ENCODE measurements around the gene LPAR5. TPM values are rescaled to one million over a fixed set of nuclear protein-coding genes. Genes with fewer than 3 reads are reported as not detected.
A peak's percentile ranks its signal among the peaks of the same experiment; 100 is the strongest.

The LPAR5 gene
- total and polyA plus RNA-seq, 4 donors, result 0.58 to 2.0 (median 1.1) TPM

GRCh38 chr12:6664902-6665301 lies 29.1 kb upstream of the LPAR5 start:
- no peak overlapping the region for H3K9ac ChIP-seq (ENCODE audit: low read depth in 1 of 2, low read length in 2 of 2)
- no peaks in the 10 kb centered on the region for H3K9me3 ChIP-seq (ENCODE audit: control insufficient read depth in 4 of 4, low read length in 3 of 4)
- peaks cover 12 to 29% (median 23%) of the 10 kb centered on the region in 4 donors for H3K36me3 ChIP-seq (ENCODE audit: control insufficient read depth in 4 of 4, insufficient read depth in 3 of 4, low read depth in 1 of 4, low read length in 3 of 4)
- no peaks in the 10 kb centered on the region for H3K27me3 ChIP-seq (ENCODE audit: control insufficient read depth in 4 of 4, insufficient read depth in 4 of 4, low read length in 3 of 4)
- H3K27ac ChIP-seq (ENCODE audit: low read depth in 1 of 2, low read length in 2 of 2), result no peak overlapping the region
- no peak for DNase-seq (ENCODE audit: low spot score)
- H3K4me1 ChIP-seq (ENCODE audit: control insufficient read depth in 4 of 4, insufficient read depth in 4 of 4, low read length in 3 of 4), result peaks cover 4 to 11% (median 11%) of the 10 kb centered on the region in 4 donors
- TF ChIP-seq RAD21 (IDR thresholded peaks at IDR 0.05) (no peak), FOXA2 (IDR thresholded peaks at IDR 0.05) (no peak), FOXA1 (IDR thresholded peaks at IDR 0.05) (no peak), GABPA (IDR thresholded peaks at IDR 0.05 in 1 of 2, conservative IDR thresholded peaks at IDR 0.05 in 1 of 2) (no peak), HNF4G (IDR thresholded peaks at IDR 0.05) (no peak), MAX (IDR thresholded peaks at IDR 0.05) (no peak), RXRA (IDR thresholded peaks at IDR 0.05) (no peak), HNF4A (conservative IDR thresholded peaks at IDR 0.05) (no peak), EGR1 (IDR thresholded peaks at IDR 0.05; ENCODE audit: low read depth in 2 of 2) (no peak), TAF1 (conservative IDR thresholded peaks at IDR 0.05) (no peak), CTCF (IDR thresholded peaks at IDR 0.05; ENCODE audit: low read depth, low read length, missing input control) (no peak), ZBTB33 (IDR thresholded peaks at IDR 0.05) (no peak), JUND (IDR thresholded peaks at IDR 0.05) (no peak), YY1 (IDR thresholded peaks at IDR 0.05) (no peak), SP1 (IDR thresholded peaks at IDR 0.05) (no peak)
- TF ChIP-seq, protein P1, sequence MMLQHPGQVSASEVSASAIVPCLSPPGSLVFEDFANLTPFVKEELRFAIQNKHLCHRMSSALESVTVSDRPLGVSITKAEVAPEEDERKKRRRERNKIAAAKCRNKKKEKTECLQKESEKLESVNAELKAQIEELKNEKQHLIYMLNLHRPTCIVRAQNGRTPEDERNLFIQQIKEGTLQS (IDR thresholded peaks at IDR 0.05), result no peak
- 80% methylated on average over 2 of the region's 2 CpGs for WGBS
- H3K4me3 ChIP-seq (ENCODE audit: low read depth in 1 of 3, low read length in 3 of 3), result no peak overlapping the region

GRCh38 chr12:6662906-6663742 lies 27.4 kb upstream of the LPAR5 start, which contains the start of gene ING4:
ING4 (minus strand) TSS chr12:6663119; CDS start chr12:6663101, 18 bp downstream.
- Histone ChIP-seq H3K27me3 (ENCODE audit: control insufficient read depth in 4 of 4, insufficient read depth in 4 of 4, low read length in 3 of 4) (no peaks in the 10 kb centered on the region), H3K9ac (ENCODE audit: low read depth in 1 of 2, low read length in 2 of 2) (peak within 1 kb of the TSS; percentile 41 to 83), H3K4me3 (ENCODE audit: low read depth in 1 of 3, low read length in 3 of 3) (peak within 1 kb of the TSS; percentile 66 to 99 (median 94)), H3K36me3 (ENCODE audit: control insufficient read depth in 4 of 4, insufficient read depth in 3 of 4, low read depth in 1 of 4, low read length in 3 of 4) (peaks cover 8 to 15% (median 12%) of the 10 kb centered on the region in 4 donors), H3K27ac (ENCODE audit: low read depth in 1 of 2, low read length in 2 of 2) (peak within 1 kb of the TSS; percentile 57 to 85), H3K9me3 (ENCODE audit: control insufficient read depth in 4 of 4, low read length in 3 of 4) (no peaks in the 10 kb centered on the region), H3K4me1 (ENCODE audit: control insufficient read depth in 4 of 4, insufficient read depth in 4 of 4, low read length in 3 of 4) (peaks cover 4 to 11% (median 11%) of the 10 kb centered on the region in 4 donors)
- WGBS, result 2% methylated on average over 37 of the region's 37 CpGs
- peak; percentile 93 for DNase-seq (ENCODE audit: low spot score)
- TF ChIP-seq HNF4G (IDR thresholded peaks at IDR 0.05) (no peak), GABPA (IDR thresholded peaks at IDR 0.05 in 1 of 2, conservative IDR thresholded peaks at IDR 0.05 in 1 of 2) (peak; percentile 99 to 100), TAF1 (conservative IDR thresholded peaks at IDR 0.05) (peak; percentile 21), HNF4A (conservative IDR thresholded peaks at IDR 0.05) (peak; percentile 25 to 40), EGR1 (IDR thresholded peaks at IDR 0.05; ENCODE audit: low read depth in 2 of 2) (peak; percentile 96 to 99), SP1 (IDR thresholded peaks at IDR 0.05) (peak; percentile 91), YY1 (IDR thresholded peaks at IDR 0.05) (peak; percentile 99), JUND (IDR thresholded peaks at IDR 0.05) (peak; percentile 79 to 82), MAX (IDR thresholded peaks at IDR 0.05) (peak; percentile 97), RXRA (IDR thresholded peaks at IDR 0.05) (peak; percentile 57 to 68), FOXA2 (IDR thresholded peaks at IDR 0.05) (no peak), NR2F2 (IDR thresholded peaks at IDR 0.05) (peak; percentile 79), ZBTB33 (IDR thresholded peaks at IDR 0.05) (peak; percentile 90), RAD21 (IDR thresholded peaks at IDR 0.05) (peak; percentile 37 to 44)
- TF ChIP-seq, protein P2, sequence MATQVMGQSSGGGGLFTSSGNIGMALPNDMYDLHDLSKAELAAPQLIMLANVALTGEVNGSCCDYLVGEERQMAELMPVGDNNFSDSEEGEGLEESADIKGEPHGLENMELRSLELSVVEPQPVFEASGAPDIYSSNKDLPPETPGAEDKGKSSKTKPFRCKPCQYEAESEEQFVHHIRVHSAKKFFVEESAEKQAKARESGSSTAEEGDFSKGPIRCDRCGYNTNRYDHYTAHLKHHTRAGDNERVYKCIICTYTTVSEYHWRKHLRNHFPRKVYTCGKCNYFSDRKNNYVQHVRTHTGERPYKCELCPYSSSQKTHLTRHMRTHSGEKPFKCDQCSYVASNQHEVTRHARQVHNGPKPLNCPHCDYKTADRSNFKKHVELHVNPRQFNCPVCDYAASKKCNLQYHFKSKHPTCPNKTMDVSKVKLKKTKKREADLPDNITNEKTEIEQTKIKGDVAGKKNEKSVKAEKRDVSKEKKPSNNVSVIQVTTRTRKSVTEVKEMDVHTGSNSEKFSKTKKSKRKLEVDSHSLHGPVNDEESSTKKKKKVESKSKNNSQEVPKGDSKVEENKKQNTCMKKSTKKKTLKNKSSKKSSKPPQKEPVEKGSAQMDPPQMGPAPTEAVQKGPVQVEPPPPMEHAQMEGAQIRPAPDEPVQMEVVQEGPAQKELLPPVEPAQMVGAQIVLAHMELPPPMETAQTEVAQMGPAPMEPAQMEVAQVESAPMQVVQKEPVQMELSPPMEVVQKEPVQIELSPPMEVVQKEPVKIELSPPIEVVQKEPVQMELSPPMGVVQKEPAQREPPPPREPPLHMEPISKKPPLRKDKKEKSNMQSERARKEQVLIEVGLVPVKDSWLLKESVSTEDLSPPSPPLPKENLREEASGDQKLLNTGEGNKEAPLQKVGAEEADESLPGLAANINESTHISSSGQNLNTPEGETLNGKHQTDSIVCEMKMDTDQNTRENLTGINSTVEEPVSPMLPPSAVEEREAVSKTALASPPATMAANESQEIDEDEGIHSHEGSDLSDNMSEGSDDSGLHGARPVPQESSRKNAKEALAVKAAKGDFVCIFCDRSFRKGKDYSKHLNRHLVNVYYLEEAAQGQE (IDR thresholded peaks at IDR 0.05), result no peak
- TF ChIP-seq, protein P1 (IDR thresholded peaks at IDR 0.05), result peak; percentile 68

All from liver (tissue), 9 donors.